GM19099 (cell line): ENCODE measurements around the gene OR52A1.

Experiments used
- POLR2A ChIP-seq: IDR thresholded peaks from 3 replicates; pipeline ENCODE4 v1.6.1; 2011; ENCODE audit warnings: low read depth; ENCODE audit not compliant: insufficient read length; ENCODE audit errors: extremely low read depth

Gene OR52A1

GRCh38 chr11:5154657-5155056 is at the start of gene OR52A1:
TSS of gene OR52A1 (minus strand) at chr11:5154757. CDS start at chr11:5152369, 2,388 bp downstream.
- no peak for TF ChIP-seq POLR2A

GRCh38 chr11:5203366-5203765 is 48.8 kb upstream of the OR52A1 start:
- TF ChIP-seq POLR2A, result no peak

GRCh38 chr11:5200582-5200981 is 46.0 kb upstream of the OR52A1 start, which contains the start of gene OR51V1:
TSS of gene OR51V1 (minus strand) at chr11:5200682. CDS start at chr11:5200682, 0 bp downstream.
- no peak for TF ChIP-seq POLR2A

- no peak for TF ChIP-seq POLR2A
Observed at GRCh38 chr11:5198285-5198684, 43.7 kb upstream of the OR52A1 start.

- TF ChIP-seq POLR2A, result no peak
Observed at GRCh38 chr11:5197536-5197935, 43.0 kb upstream of the OR52A1 start.

- no peak for TF ChIP-seq POLR2A
Observed at GRCh38 chr11:5196731-5197130, 42.2 kb upstream of the OR52A1 start.

GRCh38 chr11:5196067-5196466 is 41.5 kb upstream of the OR52A1 start:
- TF ChIP-seq POLR2A, result no peak

- TF ChIP-seq POLR2A, result no peak
Observed at GRCh38 chr11:5192738-5193137, 38.2 kb upstream of the OR52A1 start.

GRCh38 chr11:5188201-5188600 is 33.6 kb upstream of the OR52A1 start:
- no peak for TF ChIP-seq POLR2A

- TF ChIP-seq POLR2A, result no peak
Observed at GRCh38 chr11:5178046-5178837, 23.7 kb upstream of the OR52A1 start.

GRCh38 chr11:5174934-5175333 is 20.4 kb upstream of the OR52A1 start:
- no peak for TF ChIP-seq POLR2A

GRCh38 chr11:5171856-5172255 is 17.3 kb upstream of the OR52A1 start:
- TF ChIP-seq POLR2A, result no peak

- no peak for TF ChIP-seq POLR2A
Observed at GRCh38 chr11:5159806-5160205, 5.2 kb upstream of the OR52A1 start.

- no peak for TF ChIP-seq POLR2A
Observed at GRCh38 chr11:5153574-5154431, 754 bp downstream of the OR52A1 start.

GRCh38 chr11:5151713-5152153 is 2.8 kb downstream of the OR52A1 start:
- no peak for TF ChIP-seq POLR2A

- no peak for TF ChIP-seq POLR2A
Observed at GRCh38 chr11:5137996-5138395, 16.6 kb downstream of the OR52A1 start, which contains the start of gene OR52A5. TSS of gene OR52A5 (minus strand) at chr11:5138356. CDS start at chr11:5132642, 5,714 bp downstream.
